GM11168 (cell line): Measurements from ENCODE around the gene CYP27B1.
"Not testable (repeated sequence)": the region's sequence is repeated elsewhere in the genome, so short reads cannot be mapped to it uniquely, and the experiment has no call there.

ENCODE experiments used
- in situ Hi-C: fragments of 300-500 bp; cut with MboI; formaldehyde crosslinking; loops from one replicate; pipeline ENCODE4 v1.12.0; 2022; ENCODE audit warnings: low sequenced_read_pairs; ENCODE audit not compliant: unreplicated experiment

CYP27B1 gene

DNA sequence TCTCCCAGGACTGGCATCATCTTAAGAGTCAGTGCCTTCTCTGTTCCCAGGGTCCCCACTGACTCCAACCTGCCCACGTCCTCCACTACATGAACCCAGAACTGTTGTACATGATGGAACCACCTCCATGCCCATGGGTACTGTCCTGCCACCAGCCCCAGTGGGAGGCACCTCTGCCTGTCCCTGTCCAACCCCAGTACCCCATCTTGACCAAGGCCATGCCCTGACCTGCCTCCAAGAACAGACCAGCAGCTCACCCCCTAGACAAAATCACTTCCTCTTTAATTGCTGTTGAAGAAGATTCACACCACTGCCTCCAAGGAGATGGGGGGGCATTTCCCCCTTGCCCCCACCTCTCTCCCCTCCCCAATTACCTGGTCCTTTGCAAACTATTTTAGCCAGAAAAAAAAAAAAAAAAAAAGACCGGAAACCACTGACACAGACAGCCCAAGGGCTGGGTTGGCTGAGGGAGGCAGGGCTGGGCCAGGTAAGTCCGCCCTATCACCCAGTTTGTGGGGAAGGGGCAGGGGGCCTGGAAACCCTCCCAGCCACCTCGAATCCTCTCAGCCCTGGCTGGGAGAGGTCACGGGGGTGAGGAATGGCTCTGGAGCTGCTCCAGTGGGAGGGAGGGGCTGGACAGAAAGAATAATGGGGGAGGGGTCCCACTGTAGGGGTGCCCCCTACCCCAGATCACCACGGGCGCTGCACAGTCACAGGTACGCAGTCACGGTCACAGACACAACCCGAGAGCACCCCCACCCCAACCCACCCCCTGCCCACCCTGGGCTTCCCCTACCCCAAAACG is 41.7 kb downstream of the CYP27B1 start:
- in situ Hi-C loops, result no loop called here

DNA sequence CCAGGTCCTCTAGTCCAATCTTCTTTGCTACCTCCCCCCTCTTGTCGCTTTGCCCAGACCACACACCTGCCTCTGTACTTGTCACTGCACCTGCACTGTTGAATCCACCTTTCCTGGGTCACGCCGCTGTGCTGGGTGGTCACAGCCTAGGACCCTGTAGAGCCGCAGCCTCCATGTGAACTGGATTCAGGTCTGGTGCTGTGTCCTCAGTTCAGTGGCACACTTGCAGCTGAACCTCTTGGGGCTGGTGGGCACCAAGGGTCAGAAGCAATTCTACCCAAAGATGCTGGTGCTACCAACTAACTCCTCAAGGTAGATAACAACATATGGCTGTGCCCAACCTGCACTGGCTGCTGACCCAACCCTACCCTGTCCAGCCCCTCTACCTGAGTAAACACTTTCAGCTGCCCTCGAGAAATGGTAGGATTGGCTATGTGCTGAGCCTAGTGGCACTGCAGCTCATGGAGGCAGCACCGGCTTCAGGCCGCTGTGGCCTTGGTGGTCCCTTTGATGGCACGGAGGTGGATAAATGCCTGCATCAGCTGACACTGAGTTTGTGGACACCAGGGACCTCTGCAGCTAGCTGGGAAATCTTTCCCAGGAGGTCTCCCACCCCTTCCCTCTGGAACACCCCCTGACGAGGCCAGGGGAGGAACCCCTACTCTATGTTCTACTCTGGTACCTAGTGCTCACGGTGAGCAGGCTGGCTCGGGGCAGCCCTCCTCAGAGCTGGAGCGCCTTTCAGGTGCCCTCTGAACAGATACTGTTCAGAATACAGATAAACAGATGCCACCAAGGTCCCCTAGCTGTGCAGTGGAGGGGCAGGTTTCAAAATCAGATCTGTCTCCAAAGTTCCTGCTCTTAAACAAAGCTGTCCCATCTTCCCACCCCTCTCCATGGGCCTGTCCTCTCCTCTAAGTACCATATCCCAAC is 42.6 kb downstream of the CYP27B1 start:
- in situ Hi-C loops, result no loop called here

DNA sequence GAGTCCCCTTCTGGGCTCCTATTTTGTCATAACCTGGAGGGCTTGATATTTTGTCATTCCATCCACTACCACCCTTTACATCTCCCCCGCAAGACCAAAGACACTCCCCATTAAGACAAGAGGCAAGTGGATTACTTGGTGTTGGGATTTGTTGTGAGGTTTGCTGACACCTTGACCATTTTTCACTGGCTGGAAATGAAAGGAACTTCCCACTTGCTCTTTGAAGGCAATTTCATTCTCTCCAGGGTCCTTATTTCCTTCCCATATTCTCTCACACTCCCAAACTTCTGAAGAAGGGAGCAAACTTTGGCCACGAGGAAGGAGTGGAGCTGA is 43.3 kb downstream of the CYP27B1 start:
- in situ Hi-C loops, result no loop called here

DNA sequence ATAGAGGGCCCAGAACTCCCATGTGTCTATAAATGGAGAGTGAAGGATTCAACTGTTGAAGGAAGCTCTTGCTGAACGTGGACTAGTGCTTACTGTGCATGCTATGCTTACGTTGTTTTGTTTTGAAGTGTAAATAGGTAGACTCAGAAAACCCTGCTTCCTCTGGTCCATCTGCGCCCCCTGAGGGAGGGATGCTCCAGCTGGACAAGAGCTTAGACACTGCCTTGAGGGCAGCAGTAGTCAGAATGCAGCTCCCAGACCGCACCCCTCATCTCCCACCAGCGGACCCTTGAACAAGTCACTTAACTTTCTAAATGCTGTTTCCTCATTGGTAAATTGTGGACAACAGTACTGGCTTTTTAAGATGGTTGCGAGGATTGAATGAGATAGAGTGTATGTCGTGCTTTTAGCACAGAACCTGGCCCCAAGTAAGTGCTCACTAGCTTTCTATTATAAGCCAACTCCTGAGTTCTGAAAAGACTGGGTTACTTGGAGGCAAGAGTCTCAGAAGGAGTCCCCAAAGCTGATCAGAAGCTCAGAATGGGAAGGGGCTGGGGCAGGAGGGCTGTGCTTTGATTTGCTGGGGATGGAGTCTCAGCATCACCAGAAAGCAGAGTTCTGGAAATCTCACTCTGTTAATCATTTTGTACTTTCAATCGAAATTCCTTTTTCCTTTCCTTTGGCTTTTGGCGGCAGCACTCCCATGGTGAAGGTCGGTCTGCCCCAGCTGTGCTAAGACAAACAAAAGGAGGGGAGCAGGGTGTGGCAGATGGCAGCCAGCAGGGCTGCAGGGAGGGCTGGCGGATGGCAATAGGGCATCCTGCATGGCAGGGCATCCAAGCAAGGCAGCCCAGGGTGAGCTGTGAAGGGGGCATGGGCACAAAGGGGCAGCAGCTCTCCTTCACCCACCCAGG is 43.9 kb downstream of the CYP27B1 start:
- in situ Hi-C loops, result no loop called here

DNA sequence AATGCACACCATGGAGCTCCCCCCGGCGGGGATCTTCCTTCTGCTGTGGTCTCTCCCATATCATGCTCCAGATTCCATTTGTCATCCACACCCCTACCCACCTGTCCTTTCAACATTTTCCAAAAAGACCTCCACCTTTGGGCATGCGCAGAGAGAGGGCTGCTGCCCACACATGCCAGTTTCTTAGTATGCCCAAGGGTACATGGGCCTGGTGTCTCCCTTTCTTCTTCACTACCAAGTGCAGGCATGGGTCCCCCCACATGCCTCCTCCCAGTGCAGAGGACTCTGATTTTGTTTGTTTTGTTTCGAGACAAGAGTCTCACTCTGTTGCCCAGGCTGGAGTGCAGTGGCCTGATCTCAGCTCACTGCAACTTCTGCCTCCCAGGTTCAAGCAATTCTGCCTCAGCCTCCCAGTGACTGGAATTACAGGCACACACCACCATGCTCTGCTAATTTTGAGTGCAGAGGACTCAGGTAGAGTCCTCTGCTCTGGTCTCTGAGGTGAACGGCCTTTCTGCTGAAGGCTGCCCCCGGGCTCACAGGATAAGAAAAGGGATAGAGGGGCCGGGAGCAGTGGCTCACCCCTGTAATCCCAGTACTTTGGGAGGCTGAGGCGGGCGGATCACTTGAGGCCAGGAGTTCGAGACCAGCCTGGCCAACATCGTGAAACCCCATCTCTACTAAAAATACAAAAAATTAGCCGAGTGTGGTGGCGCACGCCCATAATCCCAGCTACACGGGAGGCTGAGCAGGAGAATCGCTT is 44.9 kb downstream of the CYP27B1 start:
- in situ Hi-C loops, result not testable (repeated sequence)

DNA sequence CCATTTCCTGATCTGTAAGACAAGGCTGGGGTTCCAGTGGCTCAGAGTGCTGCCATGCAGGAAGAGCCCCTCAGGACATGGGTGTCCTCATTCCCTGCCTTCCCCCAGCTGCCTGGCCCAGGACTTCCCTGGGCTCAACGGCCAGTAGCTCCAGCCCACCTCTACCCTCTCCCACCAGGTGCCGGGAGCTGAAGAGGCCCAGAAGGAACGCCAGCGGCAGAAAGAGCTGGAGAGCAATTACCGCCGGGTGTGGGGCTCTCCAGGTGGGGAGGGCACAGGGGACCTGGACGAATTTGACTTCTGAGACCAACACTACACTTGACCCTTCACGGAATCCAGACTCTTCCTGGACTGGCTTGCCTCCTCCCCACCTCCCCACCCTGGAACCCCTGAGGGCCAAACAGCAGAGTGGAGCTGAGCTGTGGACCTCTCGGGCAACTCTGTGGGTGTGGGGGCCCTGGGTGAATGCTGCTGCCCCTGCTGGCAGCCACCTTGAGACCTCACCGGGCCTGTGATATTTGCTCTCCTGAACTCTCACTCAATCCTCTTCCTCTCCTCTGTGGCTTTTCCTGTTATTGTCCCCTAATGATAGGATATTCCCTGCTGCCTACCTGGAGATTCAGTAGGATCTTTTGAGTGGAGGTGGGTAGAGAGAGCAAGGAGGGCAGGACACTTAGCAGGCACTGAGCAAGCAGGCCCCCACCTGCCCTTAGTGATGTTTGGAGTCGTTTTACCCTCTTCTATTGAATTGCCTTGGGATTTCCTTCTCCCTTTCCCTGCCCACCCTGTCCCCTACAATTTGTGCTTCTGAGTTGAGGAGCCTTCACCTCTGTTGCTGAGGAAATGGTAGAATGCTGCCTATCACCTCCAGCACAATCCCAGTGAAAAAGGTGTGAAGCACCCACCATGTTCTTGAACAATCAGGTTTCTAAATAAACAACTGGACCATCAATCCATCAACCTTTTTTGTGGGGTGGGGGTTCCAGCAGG is 46.0 kb downstream of the CYP27B1 start:
- in situ Hi-C loops, result no loop called here

DNA sequence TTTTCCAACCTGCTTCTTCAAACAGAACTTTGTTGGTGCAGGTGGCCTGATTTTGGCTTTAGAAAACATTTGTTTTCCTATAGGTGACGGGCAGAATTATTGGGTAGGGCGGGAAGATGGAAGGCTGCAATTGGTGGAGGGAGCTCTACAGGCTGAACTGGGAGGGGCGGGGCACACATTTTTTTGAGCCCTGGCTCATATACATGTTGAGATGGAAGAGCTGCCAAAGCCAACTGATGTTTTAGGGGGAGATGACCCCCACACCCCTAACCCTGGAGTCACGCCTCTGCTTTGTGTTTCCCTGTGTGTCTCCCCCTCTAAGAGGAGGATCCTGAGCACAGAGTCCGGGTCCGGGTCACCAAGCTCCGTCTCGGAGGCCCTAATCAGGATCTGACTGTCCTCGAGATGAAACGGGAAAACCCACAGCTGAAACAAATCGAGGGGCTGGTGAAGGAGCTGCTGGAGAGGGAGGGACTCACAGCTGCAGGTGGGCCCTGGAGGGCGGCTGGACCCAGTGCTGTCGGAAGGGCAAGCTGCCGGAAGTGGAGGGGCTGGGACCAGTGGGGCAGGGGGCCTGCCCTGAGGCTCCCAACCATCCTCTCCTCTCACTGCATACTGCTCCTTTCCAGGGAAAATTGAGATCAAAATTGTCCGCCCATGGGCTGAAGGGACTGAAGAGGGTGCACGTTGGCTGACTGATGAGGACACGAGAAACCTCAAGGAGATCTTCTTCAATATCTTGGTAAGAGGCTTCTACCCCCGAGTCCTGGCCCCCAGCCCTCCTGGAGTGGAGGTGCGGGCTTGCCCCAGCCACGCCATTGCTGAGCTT is 46.9 kb downstream of the CYP27B1 start:
- in situ Hi-C loops, result no loop called here

DNA sequence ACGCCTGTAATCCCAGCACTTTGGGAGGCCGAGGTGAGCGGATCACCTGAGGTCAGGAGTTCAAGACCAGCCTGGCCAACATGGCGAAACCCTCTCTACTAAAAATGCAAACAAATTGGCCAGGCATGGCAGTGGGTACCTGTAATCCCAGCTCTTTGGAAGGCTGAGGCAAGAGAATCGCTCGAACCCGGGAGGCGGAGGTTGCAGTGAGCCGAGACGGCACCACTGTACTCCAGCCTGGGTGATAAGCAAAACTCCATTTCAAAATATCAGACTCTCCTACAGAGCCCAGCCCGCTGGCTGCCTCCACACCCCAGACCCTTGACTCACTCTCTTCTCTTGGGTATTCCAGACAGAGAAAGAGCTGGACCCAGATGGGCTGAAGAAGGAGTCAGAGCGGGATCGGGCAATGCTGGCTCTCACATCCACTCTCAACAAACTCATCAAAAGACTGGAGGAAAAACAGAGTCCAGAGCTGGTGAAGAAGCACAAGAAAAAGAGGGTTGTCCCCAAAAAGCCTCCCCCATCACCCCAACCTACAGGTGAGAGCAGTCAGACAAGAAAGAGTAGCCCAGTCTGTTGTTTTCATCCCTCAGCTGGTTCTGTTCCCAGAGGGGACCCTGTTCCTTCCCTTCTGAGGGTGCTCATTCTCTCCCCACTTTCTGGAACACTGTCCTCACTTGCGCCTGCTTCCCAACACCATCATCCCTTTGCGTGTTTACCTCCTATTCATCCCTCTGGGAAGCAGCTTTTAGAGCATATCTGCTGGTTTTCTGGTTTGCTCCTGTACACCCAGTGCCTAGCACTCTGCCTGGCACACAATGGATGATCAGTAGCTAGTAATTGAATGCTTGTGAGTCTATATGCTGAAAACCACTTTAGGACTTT is 48.0 kb downstream of the CYP27B1 start:
- in situ Hi-C loops, result no loop called here

DNA sequence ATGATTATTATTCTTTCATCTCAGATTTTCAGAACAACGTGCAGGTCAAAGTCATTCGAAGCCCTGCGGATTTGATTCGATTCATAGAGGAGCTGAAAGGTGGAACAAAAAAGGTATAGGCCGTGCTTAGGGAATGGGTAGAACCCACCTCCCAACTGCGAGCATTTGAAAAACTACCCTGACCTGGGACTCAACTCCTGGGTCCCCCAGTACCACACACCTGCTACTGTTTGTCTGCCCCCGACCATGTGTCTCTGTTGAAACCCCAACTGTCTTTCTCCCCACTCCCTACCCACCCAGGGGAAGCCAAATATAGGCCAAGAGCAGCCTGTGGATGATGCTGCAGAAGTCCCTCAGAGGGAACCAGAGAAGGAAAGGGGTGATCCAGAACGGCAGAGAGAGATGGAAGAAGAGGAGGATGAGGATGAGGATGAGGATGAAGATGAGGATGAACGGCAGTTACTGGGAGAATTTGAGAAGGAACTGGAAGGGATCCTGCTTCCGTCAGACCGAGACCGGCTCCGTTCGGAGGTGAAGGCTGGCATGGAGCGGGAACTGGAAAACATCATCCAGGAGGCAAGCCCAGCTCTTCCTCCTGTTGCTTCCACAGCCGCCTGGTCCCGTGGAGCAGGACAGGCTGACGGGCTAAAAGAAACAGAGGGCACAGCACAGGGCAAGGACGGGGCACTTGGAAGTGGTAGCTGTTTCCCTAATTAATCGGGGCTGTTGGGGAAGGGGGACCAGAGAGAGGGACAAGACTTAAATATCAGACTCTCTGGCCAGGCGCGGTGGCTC is 48.8 kb downstream of the CYP27B1 start:
- in situ Hi-C loops, result no loop called here

DNA sequence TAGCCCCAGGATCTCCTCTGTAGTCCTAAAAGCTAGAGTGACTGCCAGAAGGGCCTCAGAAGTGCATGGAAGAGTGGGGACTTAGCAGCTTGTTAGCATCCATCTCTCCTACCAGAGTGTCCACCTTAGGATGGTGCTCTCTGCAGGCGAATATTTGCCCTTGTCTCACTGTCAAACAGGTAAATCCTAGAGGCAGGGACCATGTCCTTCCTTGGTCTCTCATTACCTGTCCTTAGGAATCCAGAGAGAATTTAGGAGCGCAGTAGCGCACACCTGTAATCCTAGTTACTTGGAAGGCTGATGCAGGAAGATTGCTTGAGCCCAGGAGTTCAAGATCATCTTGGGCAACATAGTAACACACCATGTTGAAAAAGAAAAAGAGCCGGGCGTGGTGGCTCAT is 49.7 kb downstream of the CYP27B1 start:
- in situ Hi-C loops, result no loop called here

DNA sequence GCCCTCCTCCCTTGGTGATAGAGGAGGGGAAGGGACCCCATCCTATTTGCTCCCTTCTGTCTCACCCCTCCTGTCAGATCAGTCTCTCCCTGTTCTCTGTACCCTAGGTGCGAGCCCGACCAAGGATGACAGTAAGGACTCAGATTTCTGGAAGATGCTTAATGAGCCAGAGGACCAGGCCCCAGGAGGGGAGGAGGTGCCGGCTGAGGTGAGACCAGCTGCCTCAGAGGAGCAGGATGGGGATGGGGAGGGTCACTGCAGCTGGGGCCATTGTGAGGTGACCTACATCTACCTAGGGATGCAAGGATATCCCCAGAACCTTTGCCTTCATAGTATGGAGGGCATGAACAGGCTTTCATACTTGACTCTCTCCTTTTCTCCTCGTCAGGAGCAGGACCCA is 50.6 kb downstream of the CYP27B1 start:
- in situ Hi-C loops, result no loop called here

DNA sequence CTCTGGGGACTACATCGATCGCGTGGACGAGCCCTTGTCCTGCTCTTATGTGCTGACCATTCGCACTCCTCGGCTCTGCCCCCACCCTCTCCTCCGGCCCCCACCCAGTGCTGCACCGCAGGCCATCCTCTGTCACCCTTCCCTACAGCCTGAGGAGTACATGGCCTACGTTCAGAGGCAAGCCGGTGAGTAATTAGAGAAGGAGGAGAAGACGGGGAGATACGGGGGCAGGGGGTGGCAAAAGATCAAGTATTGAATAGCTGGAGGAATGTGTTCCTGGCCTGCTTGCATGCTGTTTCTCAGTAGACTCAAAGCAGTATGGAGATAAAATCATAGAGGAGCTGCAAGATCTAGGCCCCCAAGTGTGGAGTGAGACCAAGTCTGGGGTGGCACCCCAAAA is 51.1 kb downstream of the CYP27B1 start:
- in situ Hi-C loops, result no loop called here

DNA sequence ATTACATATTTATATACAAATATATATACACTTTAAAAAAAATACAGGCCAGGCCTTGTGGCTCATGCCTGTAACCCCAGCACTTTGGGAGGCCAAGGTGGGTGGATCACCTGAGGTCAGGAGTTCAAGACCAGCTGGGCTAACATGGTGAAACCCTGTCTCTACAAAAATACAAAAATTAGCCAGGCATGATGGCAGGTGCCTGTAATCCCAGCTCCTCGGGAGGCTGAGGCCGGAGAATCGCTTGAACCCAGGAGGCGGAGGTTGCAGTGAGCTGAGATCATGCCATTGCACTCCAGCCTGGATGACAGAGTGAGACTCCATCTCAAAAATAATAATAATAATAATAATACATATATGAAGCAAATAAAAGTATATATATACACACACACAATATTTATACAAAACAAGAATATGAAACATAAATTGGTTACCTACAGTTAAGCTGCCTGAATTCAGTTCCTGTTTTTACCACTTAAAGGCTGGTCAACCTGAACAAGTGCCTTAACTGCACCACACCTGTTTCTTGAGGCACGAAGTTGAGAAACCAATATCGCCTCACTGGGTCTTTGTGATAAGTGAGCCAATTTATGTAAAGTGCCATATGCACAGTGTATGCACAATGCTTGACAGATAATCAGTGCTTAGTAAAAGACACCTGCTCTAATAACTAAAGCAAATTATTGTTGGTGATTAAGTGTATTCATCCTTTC is 51.7 kb downstream of the CYP27B1 start:
- in situ Hi-C loops, result not testable (repeated sequence)

DNA sequence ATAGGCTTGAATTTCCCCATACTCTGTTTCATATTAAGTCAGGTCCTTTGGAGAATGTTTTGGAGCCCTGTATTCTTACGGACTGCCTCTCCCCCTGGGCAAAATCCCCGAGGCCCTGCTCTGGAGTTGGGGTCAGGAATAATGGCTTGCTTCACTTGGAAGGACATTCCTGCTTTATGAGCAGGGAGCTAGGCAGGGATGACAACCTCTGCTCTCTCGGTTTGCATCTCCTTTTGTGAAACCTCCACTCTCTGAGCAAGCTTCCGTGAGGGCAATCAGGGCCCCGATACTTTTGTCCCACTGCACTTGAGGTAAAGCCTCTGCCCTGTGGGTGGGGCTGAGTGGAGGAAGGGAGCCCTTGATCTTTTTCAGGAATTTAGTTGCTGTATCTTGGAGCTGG is 53.7 kb downstream of the CYP27B1 start:
- in situ Hi-C loops, result no loop called here

DNA sequence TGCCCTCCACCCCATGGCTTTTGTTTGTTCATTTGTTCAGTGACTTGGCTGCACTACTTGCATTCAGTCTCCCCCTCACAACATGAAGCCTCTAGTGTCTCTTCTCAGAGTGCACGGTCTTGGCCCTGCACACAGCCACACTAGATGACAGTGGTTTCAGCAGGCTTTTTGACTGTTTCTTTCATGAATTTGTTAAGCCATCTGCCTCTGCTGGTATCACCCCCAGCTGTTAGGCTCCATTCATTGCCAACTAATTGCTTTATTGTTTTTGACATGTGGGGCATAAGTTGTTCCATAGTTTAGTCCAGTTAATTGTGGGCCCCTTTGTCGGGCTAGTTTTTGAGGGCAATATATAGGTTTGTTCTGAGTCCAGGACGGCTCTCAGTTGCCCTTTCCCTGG is 54.2 kb downstream of the CYP27B1 start:
- in situ Hi-C loops, result no loop called here
